Fibroblast of lung (primary cell): ENCODE results near the gene RHOT2. TPM values are rescaled to one million over a fixed set of nuclear protein-coding genes. Genes with fewer than 3 reads are reported as not detected.

Experiments
- DNase-seq, 2 donors: peaks; one replicate each; pipeline versions ENCODE4 v3.0.0 to v3.0.0-alpha.2; 2010; ENCODE audit warnings: low read depth in 2 of 2
- H2AFZ ChIP-seq: 2 replicates; pipeline ENCODE4 v1.5.1; 2012; ENCODE audit warnings: low read length, control low read depth, inconsistent platforms
- H3K27ac ChIP-seq: 2 replicates; pipeline ENCODE4 v1.5.1; 2011; ENCODE audit warnings: low read length, control low read depth; ENCODE audit not compliant: insufficient read depth
- H3K27me3 ChIP-seq: 2 replicates; pipeline ENCODE4 v1.5.1; 2011; ENCODE audit warnings: mild to moderate bottlenecking, low read length; ENCODE audit not compliant: control insufficient read depth, insufficient read depth
- H3K36me3 ChIP-seq: 2 replicates; pipeline ENCODE4 v1.5.1; 2011; ENCODE audit warnings: low read length; ENCODE audit not compliant: control insufficient read depth, insufficient read depth
- H3K4me1 ChIP-seq: 2 replicates; pipeline ENCODE4 v1.5.1; 2011; ENCODE audit warnings: low read length; ENCODE audit not compliant: control insufficient read depth, insufficient read depth; ENCODE audit errors: extremely low read depth
- H3K4me2 ChIP-seq: 2 replicates; pipeline ENCODE4 v1.5.1; 2011; ENCODE audit warnings: low read length, control low read depth; ENCODE audit not compliant: insufficient read depth; ENCODE audit errors: extremely low read depth
- H3K4me3 ChIP-seq, 4 experiments: fragments of 200-600 bp in 1 of 4; sonication (generic) in 1 of 4; replicated peaks in 1 of 4; 2 replicates each; pipeline ENCODE4 v1.5.1; 2011 to 2016; ENCODE audit warnings: low read length in 4 of 4, low read depth in 3 of 4, mild to moderate bottlenecking in 3 of 4, control low read depth in 2 of 4, inconsistent platforms in 1 of 4, mixed read lengths in 1 of 4; ENCODE audit not compliant: insufficient read depth in 1 of 4; ENCODE audit errors: control extremely low read depth in 1 of 4
- H3K79me2 ChIP-seq: 2 replicates; pipeline ENCODE4 v1.5.1; 2012; ENCODE audit warnings: mild to moderate bottlenecking, low read length, inconsistent platforms; ENCODE audit not compliant: control insufficient read depth, insufficient read depth
- H3K9ac ChIP-seq: 2 replicates; pipeline ENCODE4 v1.5.1; 2011; ENCODE audit warnings: mild to moderate bottlenecking, low read length, control low read depth; ENCODE audit not compliant: insufficient read depth
- H3K9me3 ChIP-seq: 2 replicates; pipeline ENCODE4 v1.5.1; 2012; ENCODE audit warnings: low read depth, low read length; ENCODE audit not compliant: control insufficient read depth, insufficient read depth
- H4K20me1 ChIP-seq: 2 replicates; pipeline ENCODE4 v1.5.1; 2011; ENCODE audit warnings: low read length; ENCODE audit not compliant: control insufficient read depth, insufficient read depth; ENCODE audit errors: extremely low read depth
- EZH2 ChIP-seq: IDR thresholded peaks from 2 replicates; pipeline ENCODE4 v1.5.1; 2012; ENCODE audit warnings: low read length, control low read depth, mild to moderate bottlenecking; ENCODE audit errors: missing control alignments
- polyA plus RNA-seq, 2 donors: library from polyadenylated mRNA; depleted of rRNA in 1 of 2; stranded (reverse) in 1 of 2; unstranded in 1 of 2; fragments of >200 nt; gene quantifications; 2 replicates each; pipeline ENCODE4 v1.2.1, GENCODE V29; 2011 to 2012; ENCODE audit warnings: missing spikeins in 1 of 2
- total RNA-seq: library from RNA; depleted of rRNA; stranded (reverse); fragments of >200 nt; gene quantifications from 2 replicates; pipeline ENCODE4 v1.2.1, GENCODE V29; 2014
- TF ChIP-seq, protein P1 (sequence below), 2 donors: IDR thresholded peaks in 1 of 2; conservative IDR thresholded peaks in 1 of 2; 1 replicate in 1 of 2; 2 replicates in 1 of 2; pipeline ENCODE4 v1.5.1; 2011 to 2012; ENCODE audit warnings: low read length in 2 of 2, control low read depth in 1 of 2, inconsistent platforms in 1 of 2, low read depth in 1 of 2, mild to moderate bottlenecking in 1 of 2

The RHOT2 gene
- total and polyA plus RNA-seq, 2 donors (not counting 1 experiment from before 2014, with no cell fraction given) = 29.6 to 35.4 TPM

DNA sequence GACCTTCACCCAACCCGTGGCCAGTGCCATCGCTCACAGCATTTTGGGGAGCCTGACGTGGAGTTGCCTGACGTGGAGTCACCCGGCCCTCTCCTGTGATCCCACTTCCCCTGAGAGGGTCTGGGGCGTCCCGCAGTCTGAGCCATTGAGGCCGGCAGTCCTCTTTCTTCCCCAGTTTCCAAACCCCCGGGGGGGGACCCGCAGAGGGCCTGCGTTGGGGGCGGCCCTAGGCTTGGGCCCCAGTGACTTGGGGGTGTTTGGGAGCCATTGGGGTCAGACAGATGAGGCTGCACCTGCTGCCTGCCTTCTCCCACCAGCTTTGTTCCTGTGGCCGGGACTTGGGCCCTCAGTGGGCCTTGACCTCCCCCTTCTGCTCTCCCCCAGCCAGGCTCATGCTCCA, 1.7 kb downstream of the RHOT2 start:
- no peak for TF ChIP-seq EZH2
- TF ChIP-seq, protein P1, sequence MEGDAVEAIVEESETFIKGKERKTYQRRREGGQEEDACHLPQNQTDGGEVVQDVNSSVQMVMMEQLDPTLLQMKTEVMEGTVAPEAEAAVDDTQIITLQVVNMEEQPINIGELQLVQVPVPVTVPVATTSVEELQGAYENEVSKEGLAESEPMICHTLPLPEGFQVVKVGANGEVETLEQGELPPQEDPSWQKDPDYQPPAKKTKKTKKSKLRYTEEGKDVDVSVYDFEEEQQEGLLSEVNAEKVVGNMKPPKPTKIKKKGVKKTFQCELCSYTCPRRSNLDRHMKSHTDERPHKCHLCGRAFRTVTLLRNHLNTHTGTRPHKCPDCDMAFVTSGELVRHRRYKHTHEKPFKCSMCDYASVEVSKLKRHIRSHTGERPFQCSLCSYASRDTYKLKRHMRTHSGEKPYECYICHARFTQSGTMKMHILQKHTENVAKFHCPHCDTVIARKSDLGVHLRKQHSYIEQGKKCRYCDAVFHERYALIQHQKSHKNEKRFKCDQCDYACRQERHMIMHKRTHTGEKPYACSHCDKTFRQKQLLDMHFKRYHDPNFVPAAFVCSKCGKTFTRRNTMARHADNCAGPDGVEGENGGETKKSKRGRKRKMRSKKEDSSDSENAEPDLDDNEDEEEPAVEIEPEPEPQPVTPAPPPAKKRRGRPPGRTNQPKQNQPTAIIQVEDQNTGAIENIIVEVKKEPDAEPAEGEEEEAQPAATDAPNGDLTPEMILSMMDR (conservative IDR thresholded peaks at IDR 0.05 in 1 of 2, IDR thresholded peaks at IDR 0.05 in 1 of 2; ENCODE audit: low read depth in 1 of 2, low read length in 2 of 2) = no peak
- Histone ChIP-seq H2AFZ (no peak overlapping the region), H3K4me2 (peak overlapping the region; percentile 94), H3K4me1 (peaks cover 7% of the 10 kb centered on the region), H3K9me3 (no peaks in the 10 kb centered on the region), H3K27me3 (no peaks in the 10 kb centered on the region), H3K36me3 (peaks cover 37% of the 10 kb centered on the region), H3K27ac (no peak overlapping the region), H3K79me2 (peaks cover 23% of the 10 kb centered on the region), H4K20me1 (no peaks in the 10 kb centered on the region), H3K4me3 (peak overlapping the region in 2 of 4 experiments; percentile 87 to 90), H3K9ac (no peak overlapping the region)
- DNase-seq = no peak

DNA sequence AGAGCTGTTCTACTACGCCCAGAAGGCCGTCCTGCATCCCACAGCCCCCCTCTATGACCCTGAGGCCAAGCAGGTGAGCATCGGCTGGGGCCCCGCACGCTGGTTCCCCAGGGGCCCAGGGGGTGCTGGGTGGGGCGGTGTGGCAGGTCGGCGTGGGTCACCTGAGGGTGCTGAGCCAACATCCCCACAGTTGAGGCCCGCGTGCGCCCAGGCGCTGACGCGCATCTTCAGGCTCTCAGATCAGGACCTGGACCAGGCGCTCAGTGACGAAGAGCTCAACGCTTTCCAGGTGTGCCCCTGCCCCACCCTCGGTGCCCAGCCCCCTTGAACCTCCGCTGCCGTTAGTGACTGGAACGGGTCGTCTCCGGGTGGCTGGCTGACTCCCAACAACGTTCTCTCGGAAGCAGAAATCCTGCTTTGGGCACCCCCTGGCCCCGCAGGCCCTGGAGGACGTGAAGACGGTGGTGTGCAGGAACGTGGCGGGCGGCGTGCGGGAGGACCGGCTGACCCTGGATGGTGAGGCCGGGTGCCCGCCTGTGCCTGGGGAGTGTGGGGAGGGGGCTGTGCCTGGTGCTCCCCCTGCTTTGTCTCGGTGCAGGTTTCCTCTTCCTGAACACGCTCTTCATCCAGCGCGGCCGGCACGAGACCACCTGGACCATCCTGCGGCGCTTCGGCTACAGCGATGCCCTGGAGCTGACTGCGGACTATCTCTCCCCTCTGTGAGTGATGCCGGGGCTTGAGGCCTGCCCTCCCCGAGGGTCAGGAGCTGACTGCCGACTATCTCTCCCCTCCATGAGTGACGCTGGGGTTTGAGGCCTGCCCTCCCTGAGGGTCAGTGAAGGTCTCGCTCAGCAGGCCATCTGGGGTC, 2.8 kb downstream of the RHOT2 start:
- H3K79me2 ChIP-seq = peaks cover 23% of the 10 kb centered on the region
- DNase-seq = no peak
- H3K4me3 ChIP-seq = no peak overlapping the region
- no peak overlapping the region for H3K27ac ChIP-seq
- no peak overlapping the region for H3K4me2 ChIP-seq
- H4K20me1 ChIP-seq = no peaks in the 10 kb centered on the region
- H3K9me3 ChIP-seq = no peaks in the 10 kb centered on the region
- TF ChIP-seq, protein P1 (conservative IDR thresholded peaks at IDR 0.05 in 1 of 2, IDR thresholded peaks at IDR 0.05 in 1 of 2; ENCODE audit: low read depth in 1 of 2, low read length in 2 of 2) = no peak
- TF ChIP-seq EZH2 = no peak
- no peaks in the 10 kb centered on the region for H3K27me3 ChIP-seq
- H3K36me3 ChIP-seq = peaks cover 37% of the 10 kb centered on the region
- no peak overlapping the region for H2AFZ ChIP-seq
- H3K9ac ChIP-seq = no peak overlapping the region
- H3K4me1 ChIP-seq = peaks cover 11% of the 10 kb centered on the region

GRCh38 chr16:671353-672131, 3.6 kb downstream of the RHOT2 start:
- TF ChIP-seq, protein P1 (conservative IDR thresholded peaks at IDR 0.05 in 1 of 2, IDR thresholded peaks at IDR 0.05 in 1 of 2; ENCODE audit: low read depth in 1 of 2, low read length in 2 of 2) = no peak
- TF ChIP-seq EZH2 = no peak
- Histone ChIP-seq H3K79me2 (peaks cover 23% of the 10 kb centered on the region), H3K9ac (no peak overlapping the region), H4K20me1 (no peaks in the 10 kb centered on the region), H3K4me2 (no peak overlapping the region), H3K4me1 (peaks cover 11% of the 10 kb centered on the region), H3K9me3 (no peaks in the 10 kb centered on the region), H3K27ac (no peak overlapping the region), H3K27me3 (no peaks in the 10 kb centered on the region), H3K4me3 (no peak overlapping the region), H2AFZ (no peak overlapping the region), H3K36me3 (peaks cover 37% of the 10 kb centered on the region)
- DNase-seq = no peak
